ES-I3 (cell line): Measurements from ENCODE around the gene ZNF132.
A peak's percentile ranks its signal among the peaks of the same experiment; 100 is the strongest.

Source experiments
- H3K36me3 ChIP-seq: 2 replicates; pipeline ENCODE4 v1.6.1; 2013; ENCODE audit warnings: mild to moderate bottlenecking, low read length, control low read depth, moderate library complexity; ENCODE audit not compliant: insufficient read depth
- H3K4me1 ChIP-seq: 2 replicates; pipeline ENCODE4 v1.6.1; 2013; ENCODE audit warnings: mild to moderate bottlenecking, control low read depth, low read length; ENCODE audit not compliant: insufficient read depth
- H3K9ac ChIP-seq: 2 replicates; pipeline ENCODE4 v1.6.1; 2013; ENCODE audit warnings: low read depth, mild to moderate bottlenecking, low read length, moderate library complexity
- H3K9me3 ChIP-seq: 2 replicates; pipeline ENCODE4 v1.6.1; 2013; ENCODE audit warnings: mild to moderate bottlenecking, low read length, moderate library complexity; ENCODE audit not compliant: control insufficient read depth, insufficient read depth

Gene ZNF132

GRCh38 chr19:58394821-58395219 lies 45.1 kb downstream of the ZNF132 start:
- Histone ChIP-seq H3K9ac (no peak overlapping the region), H3K4me1 (no peaks in the 10 kb centered on the region; the same call in 1 of the 2 replicates), H3K36me3 (peaks cover 18% of the 10 kb centered on the region), H3K9me3 (no peaks in the 10 kb centered on the region)

DNA sequence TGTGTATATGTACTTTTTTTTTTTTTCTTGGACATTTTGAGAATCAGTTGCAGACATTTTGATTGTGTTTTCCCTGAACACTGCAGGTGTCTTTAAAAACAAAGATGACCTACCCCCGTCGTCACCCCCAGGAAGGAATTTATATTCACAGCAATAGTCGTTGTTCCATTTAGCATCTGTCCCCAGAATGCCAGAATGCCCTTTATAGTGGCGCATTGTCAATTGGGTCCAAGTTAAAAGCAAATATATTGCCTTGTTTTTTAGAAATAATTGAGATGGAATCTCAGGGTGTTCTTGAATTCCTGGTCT lies 46.3 kb downstream of the ZNF132 start:
- no peaks in the 10 kb centered on the region; the same call in 1 of the 2 replicates for H3K4me1 ChIP-seq
- no peak overlapping the region for H3K9ac ChIP-seq
- peaks cover 25% of the 10 kb centered on the region for H3K36me3 ChIP-seq
- H3K9me3 ChIP-seq: no peaks in the 10 kb centered on the region

DNA sequence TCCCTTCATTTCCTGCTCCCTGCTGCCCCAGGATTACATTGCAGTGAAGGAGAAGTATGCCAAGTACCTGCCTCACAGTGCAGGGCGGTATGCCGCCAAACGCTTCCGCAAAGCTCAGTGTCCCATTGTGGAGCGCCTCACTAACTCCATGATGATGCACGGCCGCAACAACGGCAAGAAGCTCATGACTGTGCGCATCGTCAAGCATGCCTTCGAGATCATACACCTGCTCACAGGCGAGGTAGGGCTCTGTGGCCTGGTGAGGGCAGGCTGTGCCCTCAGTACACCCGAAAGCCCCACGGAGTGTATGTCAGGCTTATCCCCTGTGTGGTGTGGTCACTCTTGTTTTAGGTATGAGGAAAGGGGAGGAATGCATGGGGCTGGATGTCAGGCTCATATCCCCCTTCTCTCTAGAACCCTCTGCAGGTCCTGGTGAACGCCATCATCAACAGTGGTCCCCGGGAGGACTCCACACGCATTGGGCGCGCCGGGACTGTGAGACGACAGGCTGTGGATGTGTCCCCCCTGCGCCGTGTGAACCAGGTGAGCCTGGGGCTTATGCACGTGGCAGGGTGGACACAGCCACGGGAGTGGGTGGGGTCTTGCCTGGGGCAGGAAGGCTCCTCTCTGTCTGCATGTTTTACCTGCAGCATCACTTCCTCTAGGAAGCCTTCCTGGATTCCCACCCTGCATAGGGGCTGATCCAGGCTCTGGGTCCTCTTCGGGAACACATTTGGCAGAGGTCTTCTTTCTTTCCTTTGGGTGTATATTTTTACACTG lies 46.8 kb downstream of the ZNF132 start:
- H3K9me3 ChIP-seq: no peaks in the 10 kb centered on the region
- peaks cover 30% of the 10 kb centered on the region for H3K36me3 ChIP-seq
- H3K4me1 ChIP-seq: no peaks in the 10 kb centered on the region; the same call in 1 of the 2 replicates
- H3K9ac ChIP-seq: no peak overlapping the region

- Histone ChIP-seq H3K9ac (peak overlapping the region; percentile 90; the same call in 1 of the 2 replicates), H3K36me3 (peaks cover 23% of the 10 kb centered on the region), H3K4me1 (peaks cover 7% of the 10 kb centered on the region; the same call in 1 of the 2 replicates), H3K9me3 (no peaks in the 10 kb centered on the region)
Observed at GRCh38 chr19:58388175-58388526, 51.8 kb downstream of the ZNF132 start.

GRCh38 chr19:58387338-58388174 lies 52.4 kb downstream of the ZNF132 start:
- H3K36me3 ChIP-seq: peaks cover 23% of the 10 kb centered on the region
- H3K4me1 ChIP-seq: peaks cover 7% of the 10 kb centered on the region; the same call in 1 of the 2 replicates
- H3K9me3 ChIP-seq: no peaks in the 10 kb centered on the region
- peak overlapping the region; percentile 90 for H3K9ac ChIP-seq

DNA sequence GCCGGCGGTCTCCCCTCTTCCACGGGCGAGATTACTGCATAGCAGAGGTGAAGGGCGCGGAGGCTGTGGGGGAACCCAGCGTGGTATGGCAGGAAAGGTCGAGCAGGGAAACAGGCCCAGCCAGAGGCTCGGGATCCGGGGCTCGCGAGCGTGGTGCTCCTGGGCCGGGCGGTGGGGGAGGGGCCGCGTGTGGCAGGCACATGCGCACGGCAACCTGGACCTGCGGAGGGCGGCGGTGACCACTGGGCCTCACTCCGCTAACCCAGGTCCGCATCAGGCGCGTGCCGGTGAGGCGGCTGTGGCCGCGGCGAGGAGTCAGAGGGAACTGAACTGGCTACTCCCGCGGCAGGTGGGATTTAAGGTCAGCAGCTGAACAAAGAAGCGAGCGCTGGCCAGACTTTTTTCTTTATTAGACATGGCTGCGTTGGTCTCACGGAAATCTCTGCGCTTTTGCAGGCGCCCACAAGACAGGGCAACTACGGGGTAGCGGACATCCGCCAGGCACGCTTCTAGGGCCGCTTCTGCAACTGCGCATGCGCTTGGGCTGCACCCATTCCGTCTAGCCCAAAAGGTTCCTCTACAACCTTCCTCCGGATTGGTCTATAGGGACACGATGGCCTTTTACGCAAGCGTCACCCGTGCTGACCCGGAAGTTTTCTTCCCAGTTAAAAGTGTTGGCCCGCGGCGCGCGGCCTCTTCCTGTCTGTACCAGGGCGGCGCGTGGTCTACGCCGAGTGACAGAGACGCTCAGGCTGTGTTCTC lies 53.2 kb downstream of the ZNF132 start, which contains the start of gene RPS5:
Gene RPS5 (plus strand): TSS at position 694 of the 762 bp plus-strand sequence. CDS start 869 bp downstream, outside the sequence.
- Histone ChIP-seq H3K36me3 (peaks cover 19% of the 10 kb centered on the region), H3K4me1 (peaks cover 7% of the 10 kb centered on the region; the same call in 1 of the 2 replicates), H3K9me3 (no peaks in the 10 kb centered on the region), H3K9ac (peak within 1 kb of the TSS; percentile 90)

DNA sequence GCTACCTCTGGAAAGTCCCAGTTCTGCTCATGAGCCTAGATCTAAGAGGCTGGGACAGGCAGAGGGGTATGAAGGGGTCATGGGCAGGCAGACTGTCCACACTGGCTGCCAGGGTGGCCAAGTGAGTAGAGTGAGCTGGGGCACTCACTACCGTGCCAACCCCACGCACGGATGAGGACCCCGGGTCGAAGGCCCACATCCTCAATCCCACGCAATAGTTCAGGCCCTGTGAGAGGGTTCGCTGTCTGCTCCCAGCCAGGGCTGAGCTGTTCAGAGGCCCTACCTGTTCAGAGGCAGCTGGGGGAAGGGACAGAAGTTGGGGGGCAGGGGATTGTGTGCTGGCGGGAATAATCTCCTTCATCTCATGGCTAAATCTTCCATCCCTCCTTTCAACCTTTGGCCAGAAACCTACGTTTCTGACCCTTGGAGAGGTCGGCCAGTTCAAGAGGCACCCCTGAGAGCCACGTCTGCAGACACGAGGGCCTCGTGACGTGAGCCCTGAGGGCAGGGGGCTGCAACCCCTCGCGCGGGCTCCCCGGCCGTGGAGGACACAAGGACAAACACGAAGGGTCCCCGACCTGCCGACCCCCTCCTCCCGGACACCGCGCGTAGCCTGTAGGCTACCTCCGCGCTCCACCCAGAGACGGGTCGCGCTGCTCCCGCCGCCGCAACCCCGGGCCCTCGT lies 53.9 kb downstream of the ZNF132 start:
- Histone ChIP-seq H3K9me3 (no peaks in the 10 kb centered on the region), H3K9ac (peak overlapping the region; percentile 90), H3K4me1 (peaks cover 7% of the 10 kb centered on the region; the same call in 1 of the 2 replicates), H3K36me3 (peaks cover 19% of the 10 kb centered on the region)

GRCh38 chr19:58385313-58385890 lies 54.6 kb downstream of the ZNF132 start:
- Histone ChIP-seq H3K9ac (peak overlapping the region; percentile 90), H3K9me3 (no peaks in the 10 kb centered on the region), H3K36me3 (peaks cover 15% of the 10 kb centered on the region), H3K4me1 (peaks cover 7% of the 10 kb centered on the region; the same call in 1 of the 2 replicates)

- H3K4me1 ChIP-seq: peaks cover 7% of the 10 kb centered on the region; the same call in 1 of the 2 replicates
Observed at GRCh38 chr19:58382997-58383603, 56.9 kb downstream of the ZNF132 start.

More at GRCh38 chr19:58382997-58383603, 56.9 kb downstream of the ZNF132 start:
- no peak overlapping the region for H3K9ac ChIP-seq
- peaks cover 2% of the 10 kb centered on the region for H3K36me3 ChIP-seq
- no peaks in the 10 kb centered on the region for H3K9me3 ChIP-seq
